HUDEP-2 (cell line): Measurements from ENCODE around the gene PPP2R5C.
"Not testable (repeated sequence)": the region's sequence is repeated elsewhere in the genome, so short reads cannot be mapped to it uniquely, and the experiment has no call there.

Source experiments
- DNase-seq, 76 experiments: peaks; one replicate each; lab custom pipeline; 2025; ENCODE audit not compliant: unreplicated experiment in 76 of 76; lab: John Stamatoyannopoulos, UW

PPP2R5C gene

GRCh38 chr14:101743701-101744100 is 17.8 kb upstream of the PPP2R5C start:
- DNase-seq = no peak

GRCh38 chr14:101744382-101744781 is 17.1 kb upstream of the PPP2R5C start:
- not testable (repeated sequence) for DNase-seq

GRCh38 chr14:101749756-101750155 is 11.8 kb upstream of the PPP2R5C start:
- DNase-seq = not testable (repeated sequence)

GRCh38 chr14:101754893-101755292 is 6.6 kb upstream of the PPP2R5C start:
- DNase-seq = no peak

- no peak for DNase-seq
Observed at GRCh38 chr14:101755591-101756324, 5.8 kb upstream of the PPP2R5C start.

GRCh38 chr14:101757064-101757838 is 4.3 kb upstream of the PPP2R5C start:
- DNase-seq = no peak

GRCh38 chr14:101757839-101758211 is 3.7 kb upstream of the PPP2R5C start:
- no peak for DNase-seq

GRCh38 chr14:101758913-101759593 is 2.5 kb upstream of the PPP2R5C start:
- no peak for DNase-seq

- peak in 75 of 76 experiments; percentile 37 to 99 (median 96) for DNase-seq
Observed at GRCh38 chr14:101760138-101761011, 1.1 kb upstream of the PPP2R5C start.

GRCh38 chr14:101761881-101762529 is 496 bp downstream of the PPP2R5C start:
- DNase-seq = peak in 1 of 76 experiments; percentile 20

GRCh38 chr14:101762530-101763101 is 1.1 kb downstream of the PPP2R5C start:
- no peak for DNase-seq

GRCh38 chr14:101763941-101764709 is 2.6 kb downstream of the PPP2R5C start:
- DNase-seq = no peak

GRCh38 chr14:101767618-101768362 is 6.3 kb downstream of the PPP2R5C start:
- DNase-seq = no peak

GRCh38 chr14:101770183-101770582 is 8.7 kb downstream of the PPP2R5C start:
- DNase-seq = no peak

- no peak for DNase-seq
Observed at GRCh38 chr14:101772770-101773169, 11.3 kb downstream of the PPP2R5C start.

- no peak for DNase-seq
Observed at GRCh38 chr14:101773378-101773777, 11.9 kb downstream of the PPP2R5C start.

GRCh38 chr14:101774006-101774795 is 12.7 kb downstream of the PPP2R5C start:
- no peak for DNase-seq
